Fibroblast of lung (primary cell): ENCODE measurements around the gene NLGN1. TPM values are rescaled to one million over a fixed set of nuclear protein-coding genes. Genes with fewer than 3 reads are reported as not detected.

Source experiments
- DNase-seq, 2 donors: peaks; one replicate each; pipeline versions ENCODE4 v3.0.0 to v3.0.0-alpha.2; 2010; ENCODE audit warnings: low read depth in 2 of 2
- H2AFZ ChIP-seq: 2 replicates; pipeline ENCODE4 v1.5.1; 2012; ENCODE audit warnings: low read length, control low read depth, inconsistent platforms
- H3K27ac ChIP-seq: 2 replicates; pipeline ENCODE4 v1.5.1; 2011; ENCODE audit warnings: low read length, control low read depth; ENCODE audit not compliant: insufficient read depth
- H3K27me3 ChIP-seq: 2 replicates; pipeline ENCODE4 v1.5.1; 2011; ENCODE audit warnings: mild to moderate bottlenecking, low read length; ENCODE audit not compliant: control insufficient read depth, insufficient read depth
- H3K36me3 ChIP-seq: 2 replicates; pipeline ENCODE4 v1.5.1; 2011; ENCODE audit warnings: low read length; ENCODE audit not compliant: control insufficient read depth, insufficient read depth
- H3K4me1 ChIP-seq: 2 replicates; pipeline ENCODE4 v1.5.1; 2011; ENCODE audit warnings: low read length; ENCODE audit not compliant: control insufficient read depth, insufficient read depth; ENCODE audit errors: extremely low read depth
- H3K4me2 ChIP-seq: 2 replicates; pipeline ENCODE4 v1.5.1; 2011; ENCODE audit warnings: low read length, control low read depth; ENCODE audit not compliant: insufficient read depth; ENCODE audit errors: extremely low read depth
- H3K4me3 ChIP-seq, 4 experiments: fragments of 200-600 bp in 1 of 4; sonication (generic) in 1 of 4; replicated peaks in 1 of 4; 2 replicates each; pipeline ENCODE4 v1.5.1; 2011 to 2016; ENCODE audit warnings: low read length in 4 of 4, low read depth in 3 of 4, mild to moderate bottlenecking in 3 of 4, control low read depth in 2 of 4, inconsistent platforms in 1 of 4, mixed read lengths in 1 of 4; ENCODE audit not compliant: insufficient read depth in 1 of 4; ENCODE audit errors: control extremely low read depth in 1 of 4
- H3K79me2 ChIP-seq: 2 replicates; pipeline ENCODE4 v1.5.1; 2012; ENCODE audit warnings: mild to moderate bottlenecking, low read length, inconsistent platforms; ENCODE audit not compliant: control insufficient read depth, insufficient read depth
- H3K9ac ChIP-seq: 2 replicates; pipeline ENCODE4 v1.5.1; 2011; ENCODE audit warnings: mild to moderate bottlenecking, low read length, control low read depth; ENCODE audit not compliant: insufficient read depth
- H3K9me3 ChIP-seq: 2 replicates; pipeline ENCODE4 v1.5.1; 2012; ENCODE audit warnings: low read depth, low read length; ENCODE audit not compliant: control insufficient read depth, insufficient read depth
- H4K20me1 ChIP-seq: 2 replicates; pipeline ENCODE4 v1.5.1; 2011; ENCODE audit warnings: low read length; ENCODE audit not compliant: control insufficient read depth, insufficient read depth; ENCODE audit errors: extremely low read depth
- CTCF ChIP-seq, 2 donors: IDR thresholded peaks in 1 of 2; conservative IDR thresholded peaks in 1 of 2; 1 replicate in 1 of 2; 2 replicates in 1 of 2; pipeline ENCODE4 v1.5.1; 2011 to 2012; ENCODE audit warnings: low read length in 2 of 2, control low read depth in 1 of 2, inconsistent platforms in 1 of 2, low read depth in 1 of 2, mild to moderate bottlenecking in 1 of 2
- EZH2 ChIP-seq: IDR thresholded peaks from 2 replicates; pipeline ENCODE4 v1.5.1; 2012; ENCODE audit warnings: low read length, control low read depth, mild to moderate bottlenecking; ENCODE audit errors: missing control alignments
- polyA plus RNA-seq, 2 donors: library from polyadenylated mRNA; depleted of rRNA in 1 of 2; stranded (reverse) in 1 of 2; unstranded in 1 of 2; fragments of >200 nt; gene quantifications; 2 replicates each; pipeline ENCODE4 v1.2.1, GENCODE V29; 2011 to 2012; ENCODE audit warnings: missing spikeins in 1 of 2
- total RNA-seq: library from RNA; depleted of rRNA; stranded (reverse); fragments of >200 nt; gene quantifications from 2 replicates; pipeline ENCODE4 v1.2.1, GENCODE V29; 2014

NLGN1 gene
- total and polyA plus RNA-seq, 2 donors (not counting 1 experiment from before 2014, with no cell fraction given), result 0.61 to 2.1 TPM

- Histone ChIP-seq H3K27me3 (no peaks in the 10 kb centered on the region), H3K4me2 (no peak overlapping the region), H3K4me3 (no peak overlapping the region), H3K36me3 (no peaks in the 10 kb centered on the region), H3K4me1 (no peaks in the 10 kb centered on the region), H3K9ac (no peak overlapping the region), H3K9me3 (no peaks in the 10 kb centered on the region), H2AFZ (no peak overlapping the region), H3K27ac (no peak overlapping the region), H3K79me2 (no peaks in the 10 kb centered on the region), H4K20me1 (no peaks in the 10 kb centered on the region)
- TF ChIP-seq EZH2 (no peak), CTCF (conservative IDR thresholded peaks at IDR 0.05 in 1 of 2, IDR thresholded peaks at IDR 0.05 in 1 of 2; ENCODE audit: low read depth in 1 of 2, low read length in 2 of 2) (no peak)
- DNase-seq, result no peak
Measured at GRCh38 chr3:174215456-174215855, 817.9 kb downstream of the NLGN1 start.

DNA sequence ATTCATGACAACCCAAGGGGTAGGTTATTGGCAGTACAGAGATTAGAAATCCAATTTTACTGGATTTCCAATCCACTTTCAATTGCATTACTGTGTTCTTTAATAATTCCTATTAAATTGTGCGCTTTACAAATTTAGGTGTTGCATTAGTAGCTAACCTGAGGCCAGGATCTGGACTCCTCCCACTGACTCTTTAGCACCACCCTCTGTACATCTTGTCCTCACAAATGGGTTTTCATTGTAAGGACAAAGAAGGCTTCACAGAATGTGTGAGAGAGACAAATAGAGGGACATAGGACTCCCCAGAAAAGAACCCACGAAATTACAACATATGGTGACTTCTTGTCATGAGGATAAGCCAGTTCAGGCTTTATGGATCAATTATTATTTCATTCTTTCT lies 818.5 kb downstream of the NLGN1 start:
- no peak overlapping the region for H3K27ac ChIP-seq
- TF ChIP-seq CTCF (conservative IDR thresholded peaks at IDR 0.05 in 1 of 2, IDR thresholded peaks at IDR 0.05 in 1 of 2; ENCODE audit: low read depth in 1 of 2, low read length in 2 of 2) (no peak), EZH2 (no peak)
- no peaks in the 10 kb centered on the region for H3K79me2 ChIP-seq
- no peak overlapping the region for H3K4me3 ChIP-seq
- H2AFZ ChIP-seq, result no peak overlapping the region
- H3K27me3 ChIP-seq, result no peaks in the 10 kb centered on the region
- no peak overlapping the region for H3K9ac ChIP-seq
- no peaks in the 10 kb centered on the region for H4K20me1 ChIP-seq
- no peak for DNase-seq
- H3K4me1 ChIP-seq, result no peaks in the 10 kb centered on the region
- H3K36me3 ChIP-seq, result no peaks in the 10 kb centered on the region
- no peak overlapping the region for H3K4me2 ChIP-seq
- H3K9me3 ChIP-seq, result no peaks in the 10 kb centered on the region

GRCh38 chr3:174216946-174217718 lies 819.6 kb downstream of the NLGN1 start:
- Histone ChIP-seq H3K27ac (no peak overlapping the region), H2AFZ (no peak overlapping the region), H3K4me1 (no peaks in the 10 kb centered on the region), H3K9ac (no peak overlapping the region), H3K9me3 (no peaks in the 10 kb centered on the region), H3K4me2 (no peak overlapping the region), H3K79me2 (no peaks in the 10 kb centered on the region), H4K20me1 (no peaks in the 10 kb centered on the region), H3K36me3 (no peaks in the 10 kb centered on the region), H3K27me3 (no peaks in the 10 kb centered on the region), H3K4me3 (no peak overlapping the region)
- DNase-seq, result no peak
- TF ChIP-seq EZH2 (no peak), CTCF (conservative IDR thresholded peaks at IDR 0.05 in 1 of 2, IDR thresholded peaks at IDR 0.05 in 1 of 2; ENCODE audit: low read depth in 1 of 2, low read length in 2 of 2) (no peak)
